Skin epidermis (tissue), 12 donors: ENCODE data around the gene NGF.

Experiments used
- H3K27ac ChIP-seq, 21 experiments: fragments of 200-600 bp; sonication (generic) in 11 of 21; one replicate each; pipeline ENCODE4 v1.5.0; 2020; ENCODE audit warnings: mild to moderate bottlenecking in 3 of 21, inconsistent platforms in 2 of 21, moderate library complexity in 2 of 21
- H3K4me3 ChIP-seq, 7 experiments: fragments of 200-600 bp; sonication (generic) in 2 of 7; one replicate each; pipeline ENCODE4 v1.5.0; 2020; ENCODE audit warnings: inconsistent platforms in 2 of 7, mild to moderate bottlenecking in 2 of 7, moderate library complexity in 1 of 7

The NGF gene

DNA sequence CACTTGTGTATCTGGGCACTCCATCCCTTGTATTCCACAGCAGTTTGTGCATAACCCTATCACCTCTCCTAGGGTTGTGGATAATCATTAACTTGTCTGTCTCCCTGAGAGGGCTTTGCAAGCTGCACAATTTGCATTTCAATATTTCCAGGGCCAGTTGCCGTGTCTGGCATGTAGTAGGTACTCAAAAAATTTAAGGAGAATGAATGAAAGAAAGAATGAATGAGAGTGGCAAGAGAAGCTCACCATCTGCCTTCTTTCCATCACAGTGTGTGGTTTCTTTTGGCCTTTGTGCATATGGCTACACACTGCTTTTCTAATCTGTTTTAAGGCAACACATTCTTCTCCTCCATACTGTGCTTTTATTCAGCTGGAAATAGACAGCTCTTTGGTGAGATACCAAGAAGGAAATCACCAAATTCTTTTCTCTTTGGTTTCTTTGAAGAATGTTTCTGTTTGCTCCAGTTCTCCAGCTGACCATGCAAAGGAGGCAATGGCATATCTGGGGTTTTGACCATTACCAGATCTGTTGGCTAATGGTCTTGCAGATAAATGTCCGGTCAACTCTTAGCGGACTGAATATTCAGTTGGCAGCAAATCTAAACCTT lies 49.4 kb downstream of the NGF start:
- no peak overlapping the region for H3K4me3 ChIP-seq
- no peak overlapping the region for H3K27ac ChIP-seq

DNA sequence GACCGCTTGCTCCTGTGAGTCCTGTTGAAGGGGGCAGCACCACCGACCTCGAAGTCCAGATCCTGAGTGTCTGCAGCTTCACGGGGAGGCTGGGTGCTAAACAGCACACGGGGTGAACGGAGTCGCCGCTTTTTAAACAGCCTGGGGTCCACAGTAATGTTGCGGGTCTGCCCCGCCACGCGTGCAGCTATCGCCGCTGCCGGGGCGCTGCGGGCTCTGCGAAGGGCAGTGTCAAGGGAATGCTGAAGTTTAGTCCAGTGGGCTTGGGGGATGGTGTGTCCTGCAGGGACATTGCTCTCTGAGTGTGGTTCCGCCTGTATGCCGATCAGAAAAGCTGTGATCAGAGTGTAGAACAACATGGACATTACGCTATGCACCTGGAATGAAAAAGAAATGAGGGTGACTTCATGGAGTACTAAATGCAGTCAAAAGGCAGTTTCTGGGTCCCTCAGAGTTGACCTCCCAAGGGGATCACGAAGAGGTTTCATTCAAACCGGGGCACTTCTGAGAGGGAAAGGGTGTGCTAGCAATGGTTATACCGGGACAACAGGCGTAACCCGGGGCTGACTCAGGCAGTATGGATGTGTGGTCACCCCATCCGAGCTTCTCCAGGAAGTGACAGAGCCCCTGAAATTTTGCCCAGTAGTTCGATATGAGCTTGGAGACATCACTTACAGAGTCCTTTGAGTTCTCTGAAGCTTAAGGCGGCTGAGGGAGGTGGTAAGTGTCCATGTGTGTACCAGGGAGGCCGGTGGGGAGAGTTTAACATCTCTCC lies 51.4 kb downstream of the NGF start:
- H3K27ac ChIP-seq: no peak overlapping the region

DNA sequence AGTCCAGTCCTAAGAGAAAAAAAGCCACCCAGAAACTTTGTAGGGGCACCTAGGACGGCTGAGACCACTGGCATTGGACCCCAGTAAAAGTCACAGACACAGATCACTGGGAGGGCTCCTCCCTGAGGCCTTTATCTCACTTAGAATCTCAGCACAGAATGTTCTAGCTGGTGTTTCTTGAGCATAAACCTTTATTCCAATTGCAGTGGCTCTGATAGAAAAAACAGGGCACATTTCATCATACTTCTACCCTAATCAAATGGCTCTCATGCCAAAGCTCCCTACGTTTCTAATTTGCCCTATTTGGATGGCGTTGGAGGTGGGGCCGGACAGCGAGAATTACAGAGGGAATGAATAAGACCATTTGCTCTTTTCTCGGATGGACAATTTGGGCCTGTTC lies 53.8 kb downstream of the NGF start:
- no peak overlapping the region for H3K4me3 ChIP-seq

More for the DNA sequence above, 51.4 kb downstream of the NGF start:
- no peak overlapping the region for H3K4me3 ChIP-seq

DNA sequence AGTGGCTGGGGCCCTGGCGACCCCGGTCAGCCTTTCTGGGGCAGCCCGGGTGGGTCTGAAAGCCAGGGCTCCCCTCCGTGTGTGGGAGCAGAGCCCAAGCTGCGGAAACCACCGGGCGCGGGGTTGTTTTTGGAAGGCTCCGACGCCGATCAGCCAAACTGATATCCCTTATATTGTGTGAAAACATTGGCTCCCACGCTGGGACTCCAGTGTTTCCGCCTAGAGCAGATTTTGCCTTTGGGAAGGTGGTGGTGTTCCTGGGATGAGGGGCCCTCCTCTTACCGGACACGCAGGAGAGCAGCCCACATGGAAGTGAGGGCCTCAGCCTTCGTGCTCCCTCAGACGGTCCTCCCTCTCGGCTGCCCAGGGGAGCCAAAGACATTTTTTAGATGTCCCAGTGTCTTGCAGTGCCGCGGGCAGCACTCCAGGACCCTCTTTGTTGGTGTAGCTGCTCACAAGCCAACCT lies 54.3 kb downstream of the NGF start:
- no peak overlapping the region for H3K4me3 ChIP-seq
- peak overlapping the region in 5 of 21 experiments; percentile 4 to 82 (median 73) for H3K27ac ChIP-seq

More for the DNA sequence above, 53.8 kb downstream of the NGF start:
- peak overlapping the region in 5 of 21 experiments; percentile 4 to 82 (median 73) for H3K27ac ChIP-seq

DNA sequence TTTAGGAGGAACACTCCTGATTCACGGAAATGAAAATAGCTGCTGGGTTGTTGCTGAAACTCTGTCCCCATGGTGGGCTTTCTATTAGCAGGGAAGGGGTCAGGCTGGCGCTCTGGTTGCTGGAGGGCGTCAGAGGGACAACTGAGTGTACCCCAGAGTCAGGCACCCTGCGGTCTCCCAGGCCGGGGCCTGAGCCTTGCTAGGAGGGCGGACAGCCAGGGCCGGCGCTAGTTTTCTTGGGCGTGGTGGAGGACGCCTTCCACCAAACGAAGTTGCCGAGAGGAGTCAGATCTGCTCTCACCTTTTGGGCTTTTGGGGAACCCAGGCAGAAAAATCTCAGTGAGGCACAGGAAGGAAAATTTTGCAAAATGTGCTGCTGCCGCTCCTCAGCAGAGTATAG lies 54.8 kb downstream of the NGF start:
- H3K4me3 ChIP-seq: no peak overlapping the region
- H3K27ac ChIP-seq: peak overlapping the region in 8 of 21 experiments; percentile 37 to 82 (median 56)

DNA sequence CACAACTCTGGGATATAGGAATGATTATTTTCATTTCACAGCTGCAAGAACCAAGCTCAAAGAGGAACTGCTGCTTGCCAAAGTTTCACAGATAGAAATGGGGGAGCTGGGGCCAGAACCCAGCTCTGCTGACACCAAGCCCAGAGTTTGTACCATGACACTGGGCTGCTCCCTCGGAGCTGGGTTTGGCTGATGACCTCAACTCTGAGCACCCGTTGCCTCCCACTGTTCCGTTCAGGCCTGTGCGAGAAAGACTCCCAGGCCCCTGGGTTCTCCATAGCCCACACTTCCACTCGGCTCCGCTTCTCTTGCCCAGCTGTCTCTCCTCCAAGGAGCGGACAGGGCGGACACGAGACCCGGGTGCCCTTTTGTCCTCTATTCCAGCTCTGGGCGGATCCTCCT lies 55.2 kb downstream of the NGF start:
- peak overlapping the region in 8 of 21 experiments; percentile 37 to 82 (median 56) for H3K27ac ChIP-seq

DNA sequence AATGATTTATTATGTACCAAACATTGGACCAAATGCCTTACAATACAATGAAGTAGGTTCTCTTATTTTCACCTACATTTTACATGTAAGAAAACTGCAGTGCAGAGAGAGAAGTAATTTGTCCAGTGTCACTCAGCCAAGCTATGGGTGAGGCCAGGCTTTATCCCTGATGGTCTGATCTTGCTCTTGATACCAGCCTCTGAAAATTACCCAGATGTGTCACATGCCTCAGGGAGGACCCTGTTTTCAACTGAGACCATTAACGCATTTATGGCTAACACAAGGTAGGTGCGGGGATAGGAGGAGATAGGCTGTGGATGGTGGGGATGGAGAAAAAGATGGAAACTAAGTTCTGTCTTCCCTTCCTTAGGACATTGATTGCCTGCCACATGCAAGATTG lies 56.9 kb downstream of the NGF start:
- no peak overlapping the region for H3K27ac ChIP-seq
- H3K4me3 ChIP-seq: no peak overlapping the region

More for the DNA sequence above, 55.2 kb downstream of the NGF start:
- no peak overlapping the region for H3K4me3 ChIP-seq

DNA sequence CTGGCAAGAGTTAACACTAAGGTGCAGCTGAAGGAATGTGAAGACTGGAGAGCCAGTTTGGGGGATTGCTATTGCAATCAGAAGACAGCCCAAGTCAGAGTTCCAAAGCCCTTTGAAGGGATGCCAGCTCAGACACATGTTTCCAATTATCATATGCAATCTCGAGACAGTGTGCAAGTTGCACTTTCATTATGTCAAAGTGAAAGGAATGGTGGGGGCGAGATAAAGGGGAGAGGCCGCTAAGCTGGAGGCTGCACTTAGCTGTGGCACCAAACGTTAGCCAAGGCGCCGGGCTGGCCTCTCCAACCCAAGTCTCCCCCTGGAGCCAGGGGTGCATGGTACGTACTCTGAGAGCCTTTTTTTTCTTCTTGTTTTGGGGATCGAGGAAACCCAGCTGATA lies 58.0 kb downstream of the NGF start:
- Histone ChIP-seq H3K27ac (no peak overlapping the region), H3K4me3 (no peak overlapping the region)

DNA sequence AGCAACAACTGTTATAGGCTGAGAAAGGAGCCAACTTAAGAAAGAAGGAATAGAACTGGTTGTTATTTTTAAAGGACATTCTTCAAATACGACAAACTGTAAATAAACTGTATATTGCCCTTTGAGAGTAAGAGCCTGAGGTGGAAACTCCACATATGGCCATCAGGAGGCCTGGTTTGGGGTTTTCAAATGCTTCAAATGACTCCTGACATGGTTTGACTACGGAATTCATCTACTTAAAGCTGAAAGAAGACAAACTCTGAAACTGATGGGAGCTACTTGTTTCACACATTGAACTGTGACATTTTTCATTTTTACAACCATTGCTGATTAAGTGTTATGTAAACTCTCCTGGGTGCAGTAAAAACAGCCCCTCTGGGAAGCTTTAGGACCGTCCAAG lies 59.8 kb downstream of the NGF start:
- Histone ChIP-seq H3K4me3 (no peak overlapping the region), H3K27ac (no peak overlapping the region)

DNA sequence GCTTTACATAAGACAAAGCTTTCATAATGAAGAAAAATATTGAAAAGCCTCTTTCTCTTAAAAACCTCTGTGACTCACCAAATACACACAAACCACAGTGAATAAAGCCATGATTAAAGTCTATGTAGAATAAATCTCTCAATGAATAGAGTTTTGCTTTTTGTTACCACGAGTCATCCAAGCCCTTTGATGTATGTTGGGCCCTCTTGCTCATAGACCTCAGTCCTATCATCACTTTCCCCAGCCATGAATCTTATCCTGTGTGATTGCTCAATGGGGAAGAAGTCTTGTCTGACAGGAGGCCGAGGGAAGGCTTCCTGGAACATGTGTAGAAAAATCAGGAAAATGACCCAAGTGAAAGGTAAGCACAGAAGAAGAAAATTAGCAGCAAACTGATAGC lies 60.8 kb downstream of the NGF start:
- Histone ChIP-seq H3K4me3 (no peak overlapping the region), H3K27ac (no peak overlapping the region)

DNA sequence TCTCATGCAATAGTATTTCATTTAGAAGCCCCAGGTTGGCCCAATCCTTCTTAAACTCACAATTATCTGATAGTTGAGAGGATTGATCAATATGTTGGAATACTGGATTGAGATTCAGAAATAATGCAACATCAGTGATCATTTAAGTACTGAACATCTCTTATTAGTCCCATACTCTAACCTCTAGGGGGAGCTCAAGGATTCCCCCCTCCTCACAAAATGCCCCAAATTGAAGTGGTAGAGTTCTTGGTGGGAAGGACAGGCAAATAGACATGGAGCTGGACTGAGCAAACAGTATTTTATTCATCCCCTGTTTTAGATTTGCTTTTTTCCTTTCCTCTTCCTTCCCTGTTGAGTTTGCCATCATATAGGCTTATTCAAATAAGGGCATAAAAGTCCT lies 62.8 kb downstream of the NGF start:
- Histone ChIP-seq H3K27ac (no peak overlapping the region), H3K4me3 (no peak overlapping the region)

DNA sequence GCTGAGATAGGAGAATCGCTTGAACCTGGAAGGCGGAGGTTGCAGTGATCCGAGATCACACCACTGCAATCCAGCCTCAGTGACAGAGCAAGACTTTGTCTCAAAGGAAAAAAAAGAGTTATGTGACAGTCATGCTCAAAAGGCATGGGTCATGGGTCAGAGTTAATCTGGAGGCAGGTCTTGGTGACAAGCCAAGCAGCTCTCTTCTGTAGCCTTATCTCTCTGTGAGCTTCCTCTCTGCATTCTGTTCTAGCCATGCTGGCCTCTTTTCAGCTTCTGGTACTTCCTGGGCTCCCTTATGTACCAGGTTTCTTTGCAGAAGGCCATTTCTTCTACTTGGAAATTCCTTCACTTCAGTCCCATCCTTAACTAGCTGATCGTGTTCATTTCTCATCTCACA lies 63.6 kb downstream of the NGF start:
- Histone ChIP-seq H3K4me3 (no peak overlapping the region), H3K27ac (no peak overlapping the region)

DNA sequence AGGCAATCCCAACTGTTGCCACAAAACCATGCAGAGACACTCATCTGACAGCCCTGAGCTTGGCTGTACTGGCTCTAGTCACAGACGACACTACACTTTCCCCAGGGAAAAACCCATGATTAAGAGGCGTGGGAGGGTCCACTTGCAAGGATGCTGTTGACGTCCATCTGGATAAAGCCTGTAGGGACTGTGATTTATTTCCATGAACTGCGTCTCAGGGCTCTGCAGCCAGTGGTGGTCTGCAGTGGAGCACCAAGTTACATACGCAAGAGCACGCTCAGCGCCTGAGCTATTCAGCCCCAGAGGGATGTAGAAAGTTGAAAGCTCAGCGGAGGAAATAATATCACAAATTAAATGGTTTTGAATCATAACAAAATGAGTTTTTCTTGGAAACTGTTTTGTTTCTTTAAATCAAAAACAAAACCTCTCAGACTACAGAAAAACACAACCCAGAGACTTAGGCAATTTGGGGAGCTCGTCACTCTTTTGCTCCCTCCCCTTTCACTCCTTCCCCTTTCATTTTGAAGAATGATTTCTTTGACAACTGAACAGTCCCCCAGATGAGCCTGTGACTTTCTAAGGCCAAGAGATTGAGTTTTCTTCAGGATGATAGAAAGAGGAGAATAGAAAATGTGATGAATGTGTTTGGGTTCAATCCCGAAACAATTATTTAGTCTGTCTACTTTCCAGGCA lies 71.2 kb downstream of the NGF start:
- no peak overlapping the region for H3K4me3 ChIP-seq
- peak overlapping the region in 1 of 21 experiments; percentile 38 for H3K27ac ChIP-seq

DNA sequence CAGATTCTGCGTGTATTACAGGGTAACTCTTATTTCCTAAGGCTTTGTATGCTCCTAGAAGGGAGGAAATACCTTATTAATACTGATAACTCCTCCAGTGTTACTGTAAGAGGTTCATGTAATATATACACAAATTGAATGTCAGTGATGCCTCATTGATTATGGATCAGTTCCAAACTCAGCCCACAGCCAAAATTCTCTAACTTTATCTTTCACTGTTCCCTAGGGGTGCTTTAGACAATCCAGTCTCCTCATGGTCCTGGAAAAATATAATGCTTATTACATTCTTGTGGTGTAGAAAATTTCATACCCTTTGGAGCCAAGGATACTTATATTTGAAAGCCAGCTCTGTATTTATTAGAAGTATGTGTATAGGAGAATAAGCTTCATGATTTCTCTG lies 73.0 kb downstream of the NGF start:
- Histone ChIP-seq H3K4me3 (no peak overlapping the region), H3K27ac (no peak overlapping the region)

DNA sequence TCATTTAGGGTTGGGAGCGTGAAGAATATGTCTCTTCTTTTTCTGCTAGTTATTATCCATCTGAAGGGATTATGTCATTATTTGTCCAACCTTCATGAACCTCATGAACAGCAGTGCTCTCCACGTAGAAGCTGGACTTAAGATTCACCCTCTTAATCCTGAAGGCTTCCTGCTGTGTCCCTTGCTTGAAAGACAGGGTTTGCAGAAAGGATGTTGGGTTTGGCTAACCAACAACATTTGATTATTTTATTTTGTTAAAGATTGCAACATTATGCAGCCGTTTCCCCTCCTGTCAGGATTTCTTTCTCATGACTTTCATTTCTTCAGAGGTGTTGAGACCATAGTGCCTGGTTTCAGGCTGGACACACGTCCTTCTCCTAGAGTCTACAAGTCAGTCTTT lies 75.2 kb downstream of the NGF start:
- no peak overlapping the region for H3K27ac ChIP-seq
- no peak overlapping the region for H3K4me3 ChIP-seq

DNA sequence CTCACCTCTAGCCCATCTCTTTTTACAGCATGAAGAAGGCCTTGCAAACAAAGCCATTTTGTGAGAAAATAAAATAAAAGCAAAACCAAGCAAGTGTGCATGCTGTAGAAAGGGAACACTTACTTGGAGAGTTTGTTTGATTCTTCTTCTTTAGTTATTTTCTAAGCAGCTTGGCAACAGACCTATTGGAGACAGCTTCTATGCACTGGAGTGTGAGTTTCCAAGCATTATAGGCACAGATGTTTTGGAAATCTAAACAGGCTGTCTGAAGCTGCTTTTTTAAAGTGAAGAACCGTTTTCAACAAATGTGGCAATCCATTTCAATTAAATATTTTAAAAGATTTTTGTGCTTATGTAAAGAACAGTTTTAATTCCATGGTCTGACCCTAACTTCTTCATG lies 76.6 kb downstream of the NGF start:
- no peak overlapping the region for H3K27ac ChIP-seq
- H3K4me3 ChIP-seq: no peak overlapping the region

DNA sequence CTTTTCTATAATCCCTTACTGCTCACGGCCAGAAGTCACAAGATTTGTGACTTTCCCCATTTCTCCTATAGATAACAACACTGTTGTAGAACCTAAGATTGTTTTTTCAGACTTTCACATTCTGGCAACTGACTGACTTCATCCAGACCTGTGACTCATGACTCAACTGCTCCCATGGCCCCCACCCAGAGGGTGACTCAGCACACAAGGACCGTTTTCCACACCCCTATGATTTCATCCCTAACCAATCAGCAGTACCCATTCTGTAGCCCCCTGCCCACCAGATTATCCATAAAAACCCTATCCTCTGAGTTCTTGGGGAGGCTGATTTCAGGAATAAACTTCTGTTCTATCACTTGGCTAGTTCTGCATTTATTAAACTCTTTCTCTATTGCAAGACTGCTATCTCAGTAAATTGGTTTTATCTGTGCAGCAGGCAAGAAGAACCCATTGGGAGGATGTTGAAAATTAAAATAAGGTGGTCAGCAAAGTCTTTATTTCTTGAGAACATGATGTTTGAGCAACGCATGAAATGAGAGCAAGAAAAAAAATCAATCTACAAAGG lies 79.7 kb downstream of the NGF start:
- Histone ChIP-seq H3K27ac (no peak overlapping the region), H3K4me3 (no peak overlapping the region)

DNA sequence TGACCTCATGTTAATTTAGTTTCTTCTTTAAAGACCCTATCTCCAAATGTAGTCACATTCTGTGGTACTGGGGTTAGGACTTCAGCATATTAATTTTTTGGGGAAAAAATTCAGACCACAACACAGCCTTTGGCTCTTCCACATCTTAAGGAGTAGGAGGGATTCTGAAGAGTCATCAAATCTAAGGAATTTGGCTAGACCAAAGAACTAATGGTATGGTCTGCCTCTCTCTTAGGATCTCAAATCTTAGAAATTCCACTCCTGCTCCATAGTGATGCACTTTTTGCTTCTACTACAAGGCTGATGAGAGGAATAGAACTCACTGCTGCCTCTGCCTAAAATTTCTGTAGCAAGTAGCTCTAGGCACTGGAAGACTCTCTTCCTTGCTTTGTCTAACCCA lies 80.5 kb downstream of the NGF start:
- Histone ChIP-seq H3K27ac (no peak overlapping the region), H3K4me3 (no peak overlapping the region)

DNA sequence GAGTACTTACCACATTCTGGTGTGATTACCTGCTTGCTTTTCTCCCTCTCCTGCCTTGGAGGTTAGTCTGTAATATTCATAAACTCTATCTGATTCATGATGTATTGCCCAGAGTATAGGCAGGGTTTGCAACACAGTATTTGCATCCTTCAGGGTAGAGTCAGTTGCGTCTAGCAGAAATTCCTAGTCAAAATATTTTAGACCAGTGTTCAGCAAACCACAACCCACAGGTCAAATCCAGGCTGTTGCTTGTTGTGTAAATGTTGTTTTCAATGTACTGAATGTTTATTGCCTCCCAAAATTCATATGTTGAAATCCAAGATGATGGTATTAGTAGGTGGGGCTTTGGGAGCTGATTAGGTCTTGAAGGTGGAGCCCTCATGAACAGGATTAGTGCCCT lies 82.9 kb downstream of the NGF start:
- no peak overlapping the region for H3K4me3 ChIP-seq
- H3K27ac ChIP-seq: no peak overlapping the region

DNA sequence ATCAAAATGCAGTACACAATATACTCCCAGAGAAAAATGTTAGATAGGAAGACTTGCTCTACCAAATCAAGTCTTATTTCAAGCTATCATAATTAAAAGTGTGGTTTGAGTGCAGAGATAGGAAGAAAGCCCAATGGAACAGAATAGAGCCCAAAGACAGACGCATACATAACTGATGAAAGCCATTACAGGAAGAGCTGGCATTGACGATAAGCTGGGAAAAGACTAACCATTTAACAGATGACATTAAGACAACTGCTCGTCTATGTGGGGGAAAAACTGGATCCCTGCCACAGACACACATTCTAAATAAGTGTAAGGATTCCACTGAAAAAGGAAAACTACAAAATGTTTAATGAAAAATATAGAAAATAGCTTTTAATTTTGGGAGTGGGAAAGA lies 85.5 kb downstream of the NGF start:
- Histone ChIP-seq H3K4me3 (no peak overlapping the region), H3K27ac (peak overlapping the region in 1 of 21 experiments; percentile 27)
